GM20431 (cell line): ENCODE results near the gene ZSWIM5.

Experiments used
- in situ Hi-C: fragments of 300-500 bp; cut with MseI, MboI; formaldehyde crosslinking; loops from one replicate; pipeline ENCODE4 v1.15.0; 2020; ENCODE audit warnings: low sequenced_read_pairs; ENCODE audit not compliant: unreplicated experiment

The ZSWIM5 gene

DNA sequence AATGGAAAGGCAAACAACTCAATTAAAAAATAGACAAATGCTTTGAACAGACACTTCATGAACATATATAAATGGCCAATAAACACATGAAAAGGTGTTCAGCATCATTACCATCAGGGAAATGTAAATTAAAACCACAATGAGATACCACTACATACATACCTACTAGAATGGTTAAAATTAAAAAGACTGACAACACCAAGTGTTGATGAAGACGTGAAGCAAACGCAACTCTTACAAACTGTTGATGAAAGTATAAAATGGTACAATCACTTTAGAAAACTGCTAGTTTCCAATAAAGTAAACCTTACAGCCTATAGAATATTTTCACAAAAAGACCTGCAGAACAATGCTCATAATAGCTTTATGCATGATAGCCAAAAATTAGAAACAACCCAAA, 230.2 kb downstream of the ZSWIM5 start:
- in situ Hi-C loops, result no loop called here

DNA sequence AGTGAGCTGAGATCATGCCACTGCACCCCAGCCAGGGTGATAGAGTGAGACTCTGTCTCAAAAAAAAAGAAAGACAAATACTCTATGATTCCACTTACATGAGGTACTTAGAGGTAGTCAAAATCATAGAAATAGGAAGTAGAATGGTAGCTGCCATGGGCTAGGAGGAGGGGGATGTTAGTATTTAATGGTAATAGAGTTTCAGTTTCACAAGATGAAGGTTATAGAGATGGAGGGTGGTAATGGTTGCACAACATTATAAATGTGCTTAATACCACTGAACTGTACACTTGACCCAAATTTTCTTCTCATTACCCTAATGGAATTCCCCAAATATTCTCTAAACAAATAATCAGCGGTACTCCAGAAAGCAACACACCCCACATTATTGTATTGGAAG, 232.8 kb downstream of the ZSWIM5 start:
- in situ Hi-C loops, result no loop called here

DNA sequence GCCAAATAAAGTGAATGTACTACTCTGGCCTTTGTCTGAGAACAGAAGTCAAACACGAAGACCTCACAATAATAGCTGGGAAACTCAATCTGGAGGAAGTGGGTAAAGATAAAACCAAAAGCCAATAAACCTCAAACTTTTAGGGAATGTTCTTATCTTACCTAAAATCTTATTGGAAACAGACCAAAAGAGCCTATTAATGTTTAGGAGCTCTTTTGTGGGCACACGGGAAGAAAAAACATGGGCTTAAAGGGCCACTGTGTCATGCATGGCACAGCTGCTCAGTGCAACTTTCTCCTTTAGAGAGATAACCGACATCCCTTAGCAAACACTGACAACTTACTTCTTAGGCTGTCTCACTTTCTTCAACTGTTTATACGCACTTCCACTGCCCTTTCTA, 236.1 kb downstream of the ZSWIM5 start:
- in situ Hi-C loops, result no loop called here
